A549 treated with DMSO at 1 μM for 4 hours (cell line): Measurements from ENCODE around the gene GMPR2. TPM values are rescaled to one million over a fixed set of nuclear protein-coding genes. Genes with fewer than 3 reads are reported as not detected.

Source experiments
- total RNA-seq: library from RNA; stranded (reverse); fragments of 200-300 nt; extraction: Qiagen RNA extraction; gene quantifications from 5 replicates; pipeline ENCODE4 v1.2.3, GENCODE V29; 2022; ENCODE audit warnings: low read depth

Gene GMPR2
- 52.4 to 64.1 TPM (median 56.5 TPM) in 5 replicates for total RNA-seq

DNA sequence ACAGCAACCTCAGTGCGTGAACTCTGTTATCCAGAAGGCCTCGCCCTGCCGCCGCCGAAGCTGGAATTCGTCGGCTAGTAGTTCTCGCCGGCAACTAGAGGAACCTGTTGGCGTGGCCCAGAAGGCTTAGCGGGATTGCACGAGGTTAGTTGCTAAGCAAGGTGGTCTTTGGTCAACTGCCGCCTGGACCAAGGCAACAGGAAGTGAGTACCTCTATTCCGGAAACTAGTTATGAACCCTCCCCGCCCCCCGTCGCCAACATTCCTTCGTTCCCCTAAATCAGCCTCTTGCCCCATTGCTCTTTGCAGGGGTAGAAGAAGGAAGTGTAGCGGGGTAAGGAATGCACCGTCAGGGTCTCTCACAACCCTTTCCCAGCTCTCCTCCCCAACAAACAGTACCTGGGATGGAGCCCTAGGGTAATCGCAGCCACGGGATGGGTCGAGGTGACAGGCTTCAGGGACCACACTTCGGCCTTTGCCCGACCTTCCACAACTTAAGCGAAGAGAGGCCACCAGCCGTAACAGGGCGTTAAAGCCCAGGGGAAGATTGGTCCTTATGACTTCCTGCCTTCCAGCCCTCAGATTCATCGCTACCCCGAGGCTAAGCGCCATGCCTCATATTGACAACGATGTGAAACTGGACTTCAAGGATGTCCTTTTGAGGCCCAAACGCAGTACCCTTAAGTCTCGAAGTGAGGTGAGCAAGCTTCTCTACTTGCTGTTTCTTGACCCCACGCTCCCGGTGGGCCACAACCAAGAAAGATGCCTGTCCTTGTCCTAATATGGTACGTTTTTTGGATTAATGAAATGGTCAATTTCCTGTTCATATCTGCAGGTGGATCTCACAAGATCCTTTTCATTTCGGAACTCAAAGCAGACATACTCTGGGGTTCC lies at the start of gene GMPR2:
GMPR2 (plus strand) TSS at position 285 of the 893 bp plus-strand sequence; CDS start at position 610, 325 bp downstream.

DNA sequence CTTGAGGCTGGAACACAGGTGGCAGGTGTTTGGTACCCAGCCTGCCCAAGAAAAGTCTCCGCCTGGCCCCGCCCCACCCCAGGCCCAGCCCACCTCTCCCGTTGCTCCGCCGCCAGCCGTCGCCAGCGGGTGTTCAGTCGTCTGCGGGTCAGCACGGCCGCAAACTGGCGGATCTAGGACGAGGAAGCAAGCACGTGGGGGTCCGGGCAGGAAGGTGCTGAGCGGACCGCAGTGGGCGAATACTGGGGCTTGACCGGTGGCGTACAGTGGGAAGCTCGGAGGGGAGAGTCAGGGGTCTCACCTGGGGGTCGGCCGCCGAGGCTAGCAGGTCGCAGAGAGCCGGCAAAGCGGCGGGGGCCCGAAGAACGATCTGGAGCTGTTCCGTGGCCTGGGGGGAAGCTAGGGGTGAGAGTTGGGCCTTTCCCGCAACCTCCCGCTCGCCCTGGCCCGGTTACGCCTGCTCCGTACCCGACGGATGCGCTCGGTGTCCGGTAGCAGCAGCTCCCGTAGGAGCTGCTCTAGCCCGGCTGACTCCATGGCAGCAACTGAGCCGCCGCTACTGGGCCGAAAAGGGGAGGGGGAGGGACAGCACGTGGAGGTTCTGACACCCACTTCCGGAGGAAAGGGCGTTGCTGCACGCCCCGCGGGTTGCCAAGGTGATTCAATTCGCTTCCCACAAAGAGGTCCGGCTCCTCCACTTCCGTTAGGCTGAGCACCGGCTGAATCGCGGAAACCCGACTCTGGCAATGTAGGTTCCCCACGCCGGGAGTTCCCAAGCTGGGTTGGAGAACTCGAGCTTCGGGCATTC lies 44.3 kb upstream of the GMPR2 start, which contains the start of gene IPO4:
IPO4 (minus strand) TSS at position 566 of the 808 bp plus-strand sequence; CDS start at position 537, 29 bp downstream.

DNA sequence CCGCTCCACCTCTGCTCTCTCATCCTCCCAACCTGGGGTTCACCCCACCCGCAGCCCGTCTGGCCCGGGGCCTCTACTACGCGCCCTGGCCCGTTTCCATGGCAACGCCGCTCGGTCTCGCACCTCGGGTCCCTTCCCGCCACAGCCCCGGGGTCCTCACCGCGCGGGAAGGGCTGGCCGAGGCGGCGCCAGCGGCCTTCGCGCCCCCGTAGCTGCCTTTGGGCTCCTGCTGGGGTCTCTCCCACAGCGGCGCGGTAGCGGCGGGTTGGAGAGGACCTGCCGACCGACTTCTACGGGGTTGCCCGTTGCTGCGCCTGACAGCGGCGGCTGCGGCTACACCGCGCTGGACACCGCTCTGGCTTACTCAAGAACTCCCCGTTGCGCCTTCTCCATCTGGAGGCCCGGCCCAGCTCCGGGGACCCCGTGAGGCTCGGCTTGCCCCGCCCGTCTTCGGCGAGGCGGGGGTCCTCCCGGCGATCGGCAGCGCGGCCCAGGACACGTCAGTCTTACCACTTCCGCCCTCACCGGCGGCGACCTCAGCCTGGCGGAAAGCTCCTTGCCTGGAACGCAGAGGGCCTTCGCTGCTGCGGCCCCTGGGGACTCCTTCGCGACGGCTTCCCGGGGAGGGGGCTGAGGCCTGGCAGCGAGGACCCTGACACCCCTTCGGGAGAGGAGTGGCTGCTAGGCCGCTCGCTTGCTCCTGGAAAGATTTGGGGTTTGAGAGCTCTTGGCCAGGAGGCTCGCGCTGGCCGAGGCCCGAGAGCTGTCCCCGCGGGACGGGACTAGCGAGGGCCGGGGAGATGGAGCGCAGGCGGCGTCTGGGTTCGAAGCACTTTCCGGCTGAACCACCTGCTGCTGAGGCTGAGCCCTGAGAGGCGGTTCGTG lies 37.3 kb upstream of the GMPR2 start, which contains the start of gene TM9SF1:
TM9SF1 (minus strand) TSS at position 256 of the 885 bp plus-strand sequence. CDS start 422 bp downstream, outside the sequence.

DNA sequence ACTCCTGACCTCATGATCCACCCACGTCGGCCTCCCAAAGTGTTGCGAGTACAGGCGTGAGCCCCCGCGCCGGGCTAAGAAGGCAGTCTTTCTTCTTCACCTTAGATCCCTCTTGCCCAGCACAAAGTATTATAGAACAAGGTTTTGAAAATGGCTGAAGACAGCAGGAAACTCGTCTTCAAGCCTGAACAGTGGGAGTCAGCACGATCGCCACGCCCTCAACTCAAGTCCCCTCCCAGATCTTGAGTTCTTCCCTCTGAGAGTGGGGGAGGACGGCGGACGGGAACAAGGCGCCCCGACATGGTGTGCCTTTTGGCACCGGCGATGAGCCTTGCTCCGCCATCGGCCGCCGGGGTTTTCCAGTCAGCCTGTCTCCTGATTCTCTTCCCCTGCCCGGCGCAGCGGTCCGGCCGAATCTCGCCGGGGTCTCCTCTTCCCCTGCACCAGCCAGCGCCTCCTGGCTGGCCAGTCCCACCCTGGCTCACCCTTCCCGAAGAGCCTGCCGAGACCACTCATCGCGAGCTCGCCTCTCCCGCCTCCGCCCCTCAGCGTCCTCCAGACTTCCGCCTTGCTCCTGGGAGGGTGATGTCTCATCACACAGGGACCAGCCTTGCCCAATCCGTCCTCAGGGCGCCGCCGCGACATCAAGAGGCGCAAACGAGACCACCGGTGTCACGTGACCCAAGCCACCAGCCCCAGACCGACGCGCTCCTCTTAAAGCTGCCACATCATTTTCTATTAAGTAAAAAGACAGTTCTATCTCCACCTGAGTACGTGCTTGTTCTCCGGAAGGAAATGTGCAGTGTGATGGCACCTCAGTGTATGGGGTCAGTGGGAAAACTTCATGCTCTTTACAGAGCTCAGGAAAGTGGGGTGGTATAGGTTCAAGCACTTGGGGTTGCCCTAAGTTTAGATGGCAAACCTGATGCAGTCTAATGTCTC lies 19.5 kb upstream of the GMPR2 start, which contains the start of gene CHMP4A:
CHMP4A (minus strand) TSS at position 565 of the 942 bp plus-strand sequence; CDS start at position 516, 49 bp downstream.

DNA sequence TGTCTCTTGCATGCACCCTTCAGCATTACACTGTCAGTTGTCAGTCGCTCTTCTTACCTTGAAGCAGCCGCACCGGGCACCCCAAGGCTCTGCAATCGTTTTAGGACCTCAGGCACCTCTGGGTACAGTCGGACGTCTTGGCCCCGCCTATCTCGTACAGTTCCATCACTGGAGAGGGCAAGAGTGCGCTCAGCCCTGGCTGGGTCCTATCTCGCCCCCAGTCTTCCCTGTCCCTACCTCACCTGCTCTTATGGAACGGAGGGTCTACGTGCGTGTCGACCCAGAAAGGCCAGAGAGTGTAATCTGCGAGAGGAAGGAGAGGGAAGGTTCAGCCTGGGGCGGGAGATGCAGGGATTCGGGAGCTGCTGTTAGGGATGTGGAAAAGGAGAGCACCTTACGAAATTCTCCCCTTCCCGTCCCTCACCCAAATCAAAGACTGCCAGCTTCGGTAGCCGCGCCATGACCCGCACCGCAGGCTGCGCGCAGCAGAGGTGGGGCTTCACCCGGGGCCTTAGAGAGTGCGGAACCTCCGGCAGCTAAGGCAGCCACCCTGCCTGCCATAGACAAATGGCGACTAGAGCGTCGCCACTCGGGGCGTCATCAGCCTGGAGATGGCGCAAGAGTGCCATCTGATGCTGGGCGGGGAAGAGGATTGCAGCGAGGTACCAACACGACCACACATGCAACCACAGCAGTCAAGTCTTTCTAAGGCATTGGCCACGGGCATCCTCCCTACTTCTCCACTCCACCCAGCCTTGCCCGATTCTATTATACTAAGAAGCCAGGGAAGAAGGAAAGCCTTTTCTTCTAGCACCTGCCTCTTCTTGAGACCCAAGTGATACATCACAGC lies 17.0 kb upstream of the GMPR2 start, which contains the start of gene MDP1:
MDP1 (minus strand) TSS at position 572 of the 850 bp plus-strand sequence; CDS start at position 461, 111 bp downstream.

DNA sequence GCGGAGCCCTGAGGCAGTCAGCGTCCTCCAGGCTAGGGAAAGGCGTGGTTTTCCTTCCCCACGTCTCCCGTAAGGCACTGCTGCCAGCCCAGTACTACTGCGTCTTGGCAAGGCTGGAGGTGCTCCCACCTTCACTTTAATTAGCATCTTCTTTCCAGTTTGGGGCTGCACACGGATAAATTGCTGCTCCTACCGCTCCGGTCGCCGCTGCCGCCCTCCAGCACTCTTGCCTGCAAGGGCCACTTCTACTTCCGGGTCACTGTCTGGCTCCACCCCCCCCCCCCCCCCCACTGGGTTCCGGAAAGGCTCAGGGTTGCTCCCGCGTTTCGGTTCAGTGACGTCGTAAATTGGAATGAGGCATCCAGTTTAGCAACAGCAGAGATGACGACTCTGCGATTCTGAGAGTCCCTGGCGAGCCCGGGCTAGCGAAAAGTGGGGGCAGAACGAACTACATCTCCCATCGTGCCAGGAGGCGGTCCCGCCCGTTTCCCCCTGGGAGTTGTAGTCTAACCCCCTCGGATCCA lies 546 bp upstream of the GMPR2 start, which contains the start of gene NEDD8:
NEDD8 (minus strand) TSS at position 247 of the 524 bp plus-strand sequence; CDS start at position 147, 100 bp downstream.

DNA sequence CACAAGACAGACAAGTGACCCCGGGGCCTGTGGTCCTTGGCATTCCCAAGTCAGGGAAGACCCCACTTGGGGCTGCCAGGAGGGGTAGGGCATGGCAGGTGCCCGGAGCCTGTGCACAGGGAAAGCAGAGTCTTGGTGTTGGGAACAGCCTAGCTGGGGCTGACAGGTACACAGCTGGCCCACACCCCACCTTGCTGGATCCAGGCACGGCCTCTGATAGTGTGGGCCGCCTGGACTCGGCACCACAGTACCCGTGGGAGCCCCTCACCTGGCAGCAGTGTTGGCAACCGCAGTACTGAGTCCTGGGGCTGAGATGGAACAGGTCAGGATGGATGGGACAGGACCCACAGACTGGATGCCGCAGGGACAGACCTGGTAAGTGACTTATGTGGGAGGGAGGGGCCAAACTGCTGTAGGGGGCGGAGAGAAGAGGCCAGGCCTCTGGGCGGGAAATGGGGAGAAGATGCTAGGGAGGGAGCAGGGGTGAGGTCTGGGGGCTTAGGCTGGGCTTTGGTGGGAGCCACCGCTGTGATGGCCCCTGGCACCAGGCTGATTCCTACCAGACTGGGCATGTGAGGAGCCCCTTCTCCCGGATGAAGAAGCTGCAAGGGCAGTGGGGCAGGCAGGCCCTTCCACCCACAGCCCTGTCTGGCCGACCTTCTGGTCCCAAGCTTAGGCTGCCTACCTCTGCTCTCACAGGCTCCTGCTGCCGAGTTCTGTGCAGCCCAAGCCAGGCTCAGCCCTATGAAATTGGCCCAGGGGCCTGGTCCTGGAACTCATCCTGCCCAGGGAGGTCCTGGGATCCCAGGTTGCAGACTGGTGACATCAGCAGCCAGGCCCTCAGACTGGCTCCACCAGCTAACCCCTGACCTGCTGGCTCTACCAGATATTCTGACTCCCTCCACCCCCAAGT lies 30.3 kb downstream of the GMPR2 start, which contains the start of gene TGM1:
TGM1 (minus strand) TSS at position 357 of the 913 bp plus-strand sequence. CDS start 825 bp downstream, outside the sequence.

DNA sequence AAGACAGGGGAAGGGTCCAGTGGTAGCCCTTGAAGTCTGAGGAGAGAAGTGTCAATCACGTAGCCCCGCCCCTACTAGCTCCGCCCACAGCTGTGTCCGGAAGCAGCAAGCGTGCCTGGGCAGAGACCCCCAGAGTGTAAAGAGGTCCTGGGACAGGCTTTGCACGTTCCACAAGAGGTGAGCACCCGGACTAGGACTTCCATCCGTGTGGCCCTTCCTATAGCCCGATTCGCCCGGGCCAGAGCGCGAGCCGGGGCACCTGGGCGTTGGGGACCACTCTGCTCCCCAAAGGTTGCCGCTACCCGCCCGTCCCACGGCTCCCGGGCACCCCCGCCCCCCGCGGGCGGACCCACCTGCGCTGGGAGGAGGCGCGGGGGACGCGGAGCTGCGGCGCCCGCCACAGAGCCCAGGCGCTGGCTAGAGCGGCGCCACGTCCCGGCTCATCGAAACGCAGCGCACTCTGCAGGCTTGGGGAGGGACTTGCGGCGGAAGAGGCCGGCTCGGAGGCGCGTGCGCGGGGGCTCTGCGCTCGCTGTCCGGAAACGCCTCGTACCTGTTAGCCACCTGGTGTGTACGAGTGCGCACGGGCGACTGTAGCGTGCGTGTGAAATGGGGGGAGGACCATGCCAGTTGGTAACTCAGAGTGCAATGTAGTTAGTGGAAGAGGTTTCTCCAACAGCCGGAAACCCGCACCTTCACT lies 38.6 kb downstream of the GMPR2 start, which contains the start of gene RABGGTA:
RABGGTA (minus strand) TSS at position 464 of the 700 bp plus-strand sequence. CDS start 482 bp downstream, outside the sequence.

Other genes starting within 250 kb of the GMPR2 start
- gene DHRS4L2, start 244.0 kb upstream of the GMPR2 start, total RNA-seq, result 23.7 to 33.4 TPM (median 29.9 TPM) in 5 replicates
- 0.24 to 0.59 TPM (median 0.47 TPM) in 5 replicates for gene CARMIL3, start 180.9 kb upstream of the GMPR2 start, total RNA-seq
- not detected in 5 replicates for gene CPNE6, start 161.4 kb upstream of the GMPR2 start, total RNA-seq
- 17.9 to 21.1 TPM (median 19.7 TPM) in 5 replicates for gene PCK2, start 138.6 kb upstream of the GMPR2 start, total RNA-seq
- gene DCAF11, start 118.2 kb upstream of the GMPR2 start, total RNA-seq, result 21.0 to 25.3 TPM (median 21.5 TPM) in 5 replicates
- gene NRL, start 118.0 kb upstream of the GMPR2 start, total RNA-seq, result 0.58 to 1.0 TPM (median 0.99 TPM) in 5 replicates
- gene FITM1, start 102.3 kb upstream of the GMPR2 start, total RNA-seq, result 0.15 to 0.28 TPM (median 0.24 TPM) in 3 of 5 replicates, not detected in the others
- 163 to 182 TPM (median 171 TPM) in 5 replicates for gene PSME1, start 96.7 kb upstream of the GMPR2 start, total RNA-seq
- gene EMC9, start 91.3 kb upstream of the GMPR2 start, total RNA-seq, result 50.9 to 61.8 TPM (median 56.9 TPM) in 5 replicates
- gene PSME2, start 86.3 kb upstream of the GMPR2 start, total RNA-seq, result 164 to 198 TPM (median 177 TPM) in 5 replicates
- 25.6 to 33.1 TPM (median 29.9 TPM) in 5 replicates for gene RNF31, start 85.4 kb upstream of the GMPR2 start, total RNA-seq
- 14.6 to 21.4 TPM (median 16.7 TPM) in 5 replicates for gene IRF9, start 71.7 kb upstream of the GMPR2 start, total RNA-seq
- 3.4 to 6.4 TPM (median 4.3 TPM) in 5 replicates for gene REC8, start 60.8 kb upstream of the GMPR2 start, total RNA-seq
- gene IPO4, start 44.1 kb upstream of the GMPR2 start, total RNA-seq, result 79.6 to 102 TPM (median 88.2 TPM) in 5 replicates
- 65.1 to 72.9 TPM (median 67.8 TPM) in 5 replicates for gene TM9SF1, start 37.5 kb upstream of the GMPR2 start, total RNA-seq
- gene TSSK4, start 27.2 kb upstream of the GMPR2 start, total RNA-seq, result 0.07 TPM in 1 of 5 replicates, not detected in the others
- gene CHMP4A, start 19.4 kb upstream of the GMPR2 start, total RNA-seq, result 79.6 to 96.4 TPM (median 82.0 TPM) in 5 replicates
- 27.9 to 35.3 TPM (median 29.6 TPM) in 5 replicates for gene MDP1, start 16.9 kb upstream of the GMPR2 start, total RNA-seq
- gene NEDD8, start 562 bp upstream of the GMPR2 start, total RNA-seq, result 427 to 475 TPM (median 451 TPM) in 5 replicates
- gene TINF2, start 9.7 kb downstream of the GMPR2 start, total RNA-seq, result 32.6 to 41.9 TPM (median 37.8 TPM) in 5 replicates
- 0.60 to 1.1 TPM (median 0.83 TPM) in 5 replicates for gene TGM1, start 30.2 kb downstream of the GMPR2 start, total RNA-seq
- gene RABGGTA, start 38.7 kb downstream of the GMPR2 start, total RNA-seq, result 12.5 to 19.5 TPM (median 16.6 TPM) in 5 replicates
- 10.9 to 13.5 TPM (median 11.8 TPM) in 5 replicates for gene DHRS1, start 66.9 kb downstream of the GMPR2 start, total RNA-seq
- gene NOP9, start 66.9 kb downstream of the GMPR2 start, total RNA-seq, result 15.6 to 19.7 TPM (median 18.9 TPM) in 5 replicates
- 0.14 to 0.70 TPM (median 0.29 TPM) in 5 replicates for gene CIDEB, start 75.0 kb downstream of the GMPR2 start, total RNA-seq
- gene LTB4R2, start 77.2 kb downstream of the GMPR2 start, total RNA-seq, result 2.4 to 5.7 TPM (median 4.7 TPM) in 5 replicates
- 3.4 to 8.6 TPM (median 5.6 TPM) in 5 replicates for gene LTB4R, start 78.6 kb downstream of the GMPR2 start, total RNA-seq
- gene ADCY4, start 102.1 kb downstream of the GMPR2 start, total RNA-seq, result not detected in 5 replicates
- not detected in 5 replicates for gene RIPK3, start 107.1 kb downstream of the GMPR2 start, total RNA-seq
- 0.10 to 0.38 TPM (median 0.20 TPM) in 4 of 5 replicates, not detected in the other for gene NFATC4, start 135.3 kb downstream of the GMPR2 start, total RNA-seq
- 0.19 to 0.40 TPM (median 0.20 TPM) in 5 replicates for gene NYNRIN, start 166.1 kb downstream of the GMPR2 start, total RNA-seq
- gene CBLN3, start 196.7 kb downstream of the GMPR2 start, total RNA-seq, result 1.3 to 1.9 TPM (median 1.5 TPM) in 5 replicates
- 26.3 to 30.9 TPM (median 29.6 TPM) in 5 replicates for gene KHNYN, start 197.0 kb downstream of the GMPR2 start, total RNA-seq
- gene SDR39U1, start 209.8 kb downstream of the GMPR2 start, total RNA-seq, result 42.5 to 52.7 TPM (median 46.6 TPM) in 5 replicates